ENCODE measurements around the gene SERPINA4. TPM values are rescaled to one million over a fixed set of nuclear protein-coding genes. Genes with fewer than 3 reads are reported as not detected.

SERPINA4 gene
- total RNA-seq, 4 donors from 2014 or later = 0.13 to 0.26 TPM; not detected in 2

- TF ChIP-seq POLR2A (IDR thresholded peaks at IDR 0.05) (no peak), CTCF (IDR thresholded peaks at IDR 0.05 in 4 of 5, conservative IDR thresholded peaks at IDR 0.05 in 1 of 5) (no peak)
- in situ Hi-C loops (cut with MboI; ENCODE audit: low sequenced_read_pairs in 4 of 4) (no loop called here), intact Hi-C loops (cut with DNase I; ENCODE audit: low total_unique reads) (no loop called here)
These were observed 780 bp downstream of the SERPINA4 start for GRCh38 chr14:94562022-94562421.

GRCh38 chr14:94562941-94563883 is 2.0 kb downstream of the SERPINA4 start:
- in situ Hi-C loops (cut with MboI; ENCODE audit: low sequenced_read_pairs in 4 of 4) = no loop called here
- intact Hi-C loops (cut with DNase I; ENCODE audit: low total_unique reads) = no loop called here
- Histone ChIP-seq H3K9me3 (no peaks in the 10 kb centered on the region), H3K4me1 (peaks cover 0 to 20% of the 10 kb centered on the region in 2 donors), H3K27me3 (no peaks in the 10 kb centered on the region), H3K27ac (no peak overlapping the region), H3K36me3 (no peaks in the 10 kb centered on the region), H3K4me3 (no peak overlapping the region)
- ATAC-seq (no peak), DNase-seq (no peak)
- TF ChIP-seq CTCF (IDR thresholded peaks at IDR 0.05 in 4 of 5, conservative IDR thresholded peaks at IDR 0.05 in 1 of 5) (no peak), POLR2A (IDR thresholded peaks at IDR 0.05) (no peak)

More at GRCh38 chr14:94562022-94562421, 780 bp downstream of the SERPINA4 start:
- Histone ChIP-seq H3K4me1 (peaks cover 0 to 20% of the 10 kb centered on the region in 2 donors), H3K36me3 (no peaks in the 10 kb centered on the region), H3K27me3 (no peaks in the 10 kb centered on the region), H3K4me3 (no peak overlapping the region), H3K9me3 (no peaks in the 10 kb centered on the region), H3K27ac (no peak overlapping the region)
- no peak for ATAC-seq
- DNase-seq = no peak

GRCh38 chr14:94564381-94564780 is 3.1 kb downstream of the SERPINA4 start:
- in situ Hi-C loops (cut with MboI; ENCODE audit: low sequenced_read_pairs in 4 of 4) (no loop called here), intact Hi-C loops (cut with DNase I; ENCODE audit: low total_unique reads) (no loop called here)
- Histone ChIP-seq H3K9me3 (no peaks in the 10 kb centered on the region), H3K4me1 (peaks cover 0 to 14% of the 10 kb centered on the region in 2 donors), H3K36me3 (no peaks in the 10 kb centered on the region), H3K27ac (no peak overlapping the region), H3K27me3 (no peaks in the 10 kb centered on the region), H3K4me3 (no peak overlapping the region)
- DNase-seq = no peak
- TF ChIP-seq CTCF (IDR thresholded peaks at IDR 0.05 in 4 of 5, conservative IDR thresholded peaks at IDR 0.05 in 1 of 5) (no peak), POLR2A (IDR thresholded peaks at IDR 0.05) (no peak)
- no peak for ATAC-seq

DNA sequence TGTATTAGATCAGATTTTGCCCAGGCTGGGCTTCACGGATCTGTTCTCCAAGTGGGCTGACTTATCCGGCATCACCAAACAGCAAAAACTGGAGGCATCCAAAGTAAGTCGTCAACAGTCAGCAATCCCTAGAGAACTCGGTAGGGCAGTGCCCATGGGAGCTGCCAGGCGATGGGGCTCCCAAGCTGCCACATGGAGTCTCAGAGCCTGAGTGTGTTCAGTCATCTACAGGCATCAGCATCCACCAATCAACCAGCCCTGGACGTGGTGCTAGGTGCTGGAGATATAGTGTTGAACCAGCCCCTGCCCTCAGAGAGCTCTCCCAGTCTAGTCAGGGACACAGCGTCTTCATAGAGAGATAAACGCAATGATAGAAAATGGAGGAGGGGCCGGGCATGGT is 6.9 kb downstream of the SERPINA4 start:
- no peak overlapping the region for H3K4me3 ChIP-seq
- H3K4me1 ChIP-seq = no peaks in the 10 kb centered on the region
- in situ Hi-C loops (cut with MboI; ENCODE audit: low sequenced_read_pairs in 4 of 4) (no loop called here), intact Hi-C loops (cut with DNase I; ENCODE audit: low total_unique reads) (no loop called here)
- no peaks in the 10 kb centered on the region for H3K9me3 ChIP-seq
- H3K27ac ChIP-seq = no peak overlapping the region
- H3K27me3 ChIP-seq = no peaks in the 10 kb centered on the region
- no peaks in the 10 kb centered on the region for H3K36me3 ChIP-seq
- ATAC-seq = no peak
- no peak for TF ChIP-seq POLR2A (IDR thresholded peaks at IDR 0.05)
- TF ChIP-seq CTCF (IDR thresholded peaks at IDR 0.05 in 4 of 5, conservative IDR thresholded peaks at IDR 0.05 in 1 of 5) = no peak
- no peak for DNase-seq
